Activated CD4-positive, alpha-beta T cell treated with anti-CD3 and anti-CD28 coated beads for 36 hours (primary cell): ENCODE measurements around the gene CDC37. TPM values are rescaled to one million over a fixed set of nuclear protein-coding genes. Genes with fewer than 3 reads are reported as not detected.

Experiments
- ATAC-seq: fragments of 200-7000 bp; cut with Tn5 transposase; one replicate; pipeline ENCODE4 v1.10.0; 2021; ENCODE audit warnings: mild to moderate bottlenecking, moderate library complexity
- CTCF ChIA-PET: fragments of 350-600 bp; sonication (Branson Sonifier 250); formaldehyde crosslinking; loops from one replicate; lab custom pipeline; 2021; ENCODE audit warnings: antibody characterized with exemption; lab: Charles Lee
- POLR2A ChIA-PET: fragments of 350-600 bp; sonication (Branson Sonifier 250); formaldehyde crosslinking; loops from one replicate; lab custom pipeline; 2021; ENCODE audit warnings: antibody characterized with exemption, inconsistent platforms; lab: Charles Lee
- DNase-seq: peaks from one replicate; pipeline ENCODE4 v3.0.0-alpha.2; 2020
- H3K27ac Mint-ChIP-seq: one replicate; pipeline ENCODE4 v1.8.0; 2021; ENCODE audit warnings: mixed read lengths
- H3K27me3 Mint-ChIP-seq: one replicate; pipeline ENCODE4 v1.8.0; 2021; ENCODE audit warnings: mixed read lengths
- H3K36me3 Mint-ChIP-seq: one replicate; pipeline ENCODE4 v1.8.0; 2021; ENCODE audit warnings: low read depth, mixed read lengths
- H3K4me1 Mint-ChIP-seq: one replicate; pipeline ENCODE4 v1.8.0; 2021; ENCODE audit warnings: mixed read lengths
- H3K4me3 Mint-ChIP-seq: one replicate; pipeline ENCODE4 v1.8.0; 2021; ENCODE audit warnings: mild to moderate bottlenecking, moderate library complexity, mixed read lengths
- H3K9me3 Mint-ChIP-seq: one replicate; pipeline ENCODE4 v1.8.0; 2021; ENCODE audit warnings: low read depth, mixed read lengths
- intact Hi-C, 2 experiments: fragments of 100-400 bp; cut with DNase I in 1 of 2; cut with micrococcal nuclease in 1 of 2; formaldehyde crosslinking; loops; one replicate each; pipeline versions ENCODE4 v1.14.2 to v1.15.1; 2022 to 2024; cut with DNase I, micrococcal nuclease
- microRNA-seq: library from miRNA; unstranded; fragments of <30 nt; microRNA quantifications from one replicate; pipeline ENCODE4 v1.2.0, GENCODE V29; 2021; ENCODE audit warnings: borderline replicate concordance
- total RNA-seq, 2 experiments: library from RNA; stranded (reverse); gene quantifications; one replicate each; pipeline ENCODE4 v1.2.3, GENCODE V29; 2021

The CDC37 gene
- total RNA-seq, 2 experiments from 2014 or later: 178 to 190 TPM

GRCh38 chr19:10353793-10354391, 49.5 kb downstream of the CDC37 start:
- Mint-ChIP-seq H3K27me3 (no peaks in the 10 kb centered on the region), H3K27ac (no peak overlapping the region), H3K4me3 (no peak overlapping the region), H3K4me1 (no peaks in the 10 kb centered on the region), H3K9me3 (no peaks in the 10 kb centered on the region), H3K36me3 (peaks cover 36% of the 10 kb centered on the region)
- intact Hi-C loops: no loop called here
- ATAC-seq: peak; percentile 78
- ChIA-PET CTCF (interaction anchor here (0.5 kb wide), 1 partner anchor 83 kb away, joined by 3 read pairs; the partner anchor contains the start of gene ICAM1), POLR2A (no interaction called here)
- peak; percentile 75 for DNase-seq

- Mint-ChIP-seq H3K36me3 (peaks cover 34% of the 10 kb centered on the region), H3K9me3 (no peaks in the 10 kb centered on the region), H3K27ac (no peak overlapping the region), H3K4me3 (no peak overlapping the region), H3K4me1 (no peaks in the 10 kb centered on the region), H3K27me3 (no peaks in the 10 kb centered on the region)
- no peak for DNase-seq
- ChIA-PET CTCF (no interaction called here), POLR2A (no interaction called here)
- ATAC-seq: no peak
- intact Hi-C loops: no loop called here
These were observed 50.3 kb downstream of the CDC37 start for GRCh38 chr19:10352764-10353671.

- intact Hi-C loops: no loop called here
- no peaks in the 10 kb centered on the region for H3K27me3 Mint-ChIP-seq
- ATAC-seq: no peak
- ChIA-PET CTCF (no interaction called here), POLR2A (interaction anchor here (0.7 kb wide), 1 partner anchor 16 kb away, joined by 4 read pairs; no protein-coding TSS in a partner anchor)
- no peak overlapping the region for H3K27ac Mint-ChIP-seq
- H3K36me3 Mint-ChIP-seq: peaks cover 6% of the 10 kb centered on the region
- no peak for DNase-seq
- no peaks in the 10 kb centered on the region for H3K4me1 Mint-ChIP-seq
- no peak overlapping the region for H3K4me3 Mint-ChIP-seq
- H3K9me3 Mint-ChIP-seq: no peaks in the 10 kb centered on the region
These were observed 56.8 kb downstream of the CDC37 start for GRCh38 chr19:10346509-10346908.

DNA sequence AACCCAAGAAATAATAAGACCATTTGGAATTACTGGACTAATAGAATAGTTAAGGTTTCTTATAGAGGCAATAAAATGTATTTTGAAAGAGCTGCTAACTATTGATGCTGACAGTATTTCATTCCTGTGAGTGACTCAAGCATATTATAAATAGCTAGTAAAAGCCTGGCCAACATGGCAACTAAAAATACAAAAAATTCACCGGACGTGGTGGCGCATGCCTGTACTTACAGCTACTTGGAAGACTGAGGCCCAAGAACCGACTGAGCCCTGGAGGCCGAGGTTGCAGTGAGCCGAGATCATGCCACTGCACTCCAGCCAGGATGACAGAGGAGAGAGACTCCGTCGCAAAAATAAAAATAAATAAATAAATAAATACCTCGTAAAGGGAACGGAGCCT, 58.6 kb downstream of the CDC37 start:
- ChIA-PET CTCF (interaction anchor here (0.6 kb wide), 1 partner anchor 409 kb away, joined by 3 read pairs; no protein-coding TSS in a partner anchor), POLR2A (interaction anchor here (0.6 kb wide), 1 partner anchor 69 kb away, joined by 3 read pairs; no protein-coding TSS in a partner anchor)
- ATAC-seq: no peak
- no peak overlapping the region for H3K27ac Mint-ChIP-seq
- no peak overlapping the region for H3K4me3 Mint-ChIP-seq
- H3K27me3 Mint-ChIP-seq: no peaks in the 10 kb centered on the region
- H3K36me3 Mint-ChIP-seq: no peaks in the 10 kb centered on the region
- intact Hi-C loops: no loop called here
- H3K4me1 Mint-ChIP-seq: peaks cover 7% of the 10 kb centered on the region
- DNase-seq: no peak
- H3K9me3 Mint-ChIP-seq: no peaks in the 10 kb centered on the region

DNA sequence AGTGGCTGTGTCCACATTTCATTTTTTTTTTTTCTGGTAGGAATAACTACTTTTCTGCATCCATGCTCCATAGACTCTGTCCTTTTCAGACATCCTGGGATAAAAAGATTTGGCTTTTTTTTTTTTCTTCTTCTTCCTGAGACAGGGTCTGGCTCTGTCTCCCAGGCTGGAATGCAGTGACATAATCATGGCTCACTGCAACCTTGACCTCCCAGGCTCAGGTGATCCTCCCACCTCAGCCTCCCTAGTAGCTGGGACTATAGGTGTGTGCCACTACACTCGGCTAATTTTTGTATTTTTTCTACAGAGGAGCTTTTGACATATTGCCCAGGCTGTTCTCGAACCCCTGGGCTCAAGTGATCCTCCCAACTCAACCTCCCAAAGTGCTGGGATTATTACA, 59.8 kb downstream of the CDC37 start:
- ATAC-seq: no peak

More for the DNA sequence above, 59.8 kb downstream of the CDC37 start:
- DNase-seq: no peak
- intact Hi-C loops: no loop called here
- Mint-ChIP-seq H3K4me1 (peaks cover 20% of the 10 kb centered on the region), H3K27me3 (no peaks in the 10 kb centered on the region), H3K9me3 (no peaks in the 10 kb centered on the region), H3K36me3 (peaks cover 8% of the 10 kb centered on the region), H3K4me3 (no peak overlapping the region), H3K27ac (no peak overlapping the region)
- ChIA-PET POLR2A (no interaction called here), CTCF (interaction anchor here (0.6 to 1.5 kb wide), 4 partner anchors 13 to 940 kb away, joined by 3 to 4 read pairs (median 4); no protein-coding TSS in a partner anchor)

Small RNAs within 50 kb of the gene (microRNA-seq; reads per million reads assigned to microRNA genes)
- gene MIR1181: 1.4 reads per million

Other genes starting within 250 kb of the CDC37 start
- 100 to 1,000 TPM; 374 to 385 TPM for gene DNMT1, start 208.6 kb downstream of the CDC37 start, total RNA-seq
- 1 to 10 TPM; 8.1 to 9.0 TPM for gene S1PR2, start 172.2 kb downstream of the CDC37 start, total RNA-seq
- gene MRPL4, start 151.3 kb downstream of the CDC37 start, total RNA-seq: 100 to 1,000 TPM; 130 to 140 TPM
- 10 to 100 TPM; 27.9 to 30.9 TPM for gene ICAM1, start 132.4 kb downstream of the CDC37 start, total RNA-seq
- gene ICAM4, start 116.6 kb downstream of the CDC37 start, total RNA-seq: under 1 TPM; 0.23 to 0.46 TPM
- 1 to 10 TPM; 1.9 TPM for gene ICAM5, start 113.6 kb downstream of the CDC37 start, total RNA-seq
- 1 to 10 TPM; 3.3 to 3.5 TPM for gene ZGLP1, start 93.7 kb downstream of the CDC37 start, total RNA-seq
- 10 to 100 TPM; 11.7 to 13.3 TPM for gene FDX2, start 87.5 kb downstream of the CDC37 start, total RNA-seq
- 10 to 100 TPM; 83.7 to 90.8 TPM for gene RAVER1, start 70.0 kb downstream of the CDC37 start, total RNA-seq
- 100 to 1,000 TPM; 109 to 122 TPM for gene ICAM3, start 63.9 kb downstream of the CDC37 start, total RNA-seq
- 100 to 1,000 TPM; 151 to 197 TPM for gene TYK2, start 23.0 kb downstream of the CDC37 start, total RNA-seq
- gene PDE4A, start 17.0 kb upstream of the CDC37 start, total RNA-seq: 1 to 10 TPM; 3.9 to 4.3 TPM
- gene KEAP1, start 99.8 kb upstream of the CDC37 start, total RNA-seq: 10 to 100 TPM; 38.7 to 58.7 TPM
- under 1 TPM; 0.07 to 0.11 TPM for gene S1PR5, start 113.9 kb upstream of the CDC37 start, total RNA-seq
- gene ATG4D, start 140.4 kb upstream of the CDC37 start, total RNA-seq: 10 to 100 TPM; 18.9 to 19.3 TPM
- 10 to 100 TPM; 62.5 to 67.1 TPM for gene KRI1, start 162.5 kb upstream of the CDC37 start, total RNA-seq
- 10 to 100 TPM; 39.2 to 50.3 TPM for gene CDKN2D, start 165.4 kb upstream of the CDC37 start, total RNA-seq
- gene AP1M2, start 183.8 kb upstream of the CDC37 start, total RNA-seq: not detected
- 100 to 1,000 TPM in 1 of 2 experiments, 10 to 100 TPM in 1; 80.3 to 105 TPM for gene SLC44A2, start 222.0 kb upstream of the CDC37 start, total RNA-seq